WTC11 (cell line): ENCODE measurements around the gene PITX1. TPM values are rescaled to one million over a fixed set of nuclear protein-coding genes. Genes with fewer than 3 reads are reported as not detected.
A peak's percentile ranks its signal among the peaks of the same experiment; 100 is the strongest.

Experiments
- ATAC-seq: fragments of 200-7000 bp; cut with Tn5 transposase; 2 replicates; pipeline ENCODE4 v1.10.0; 2021; ENCODE audit warnings: mild to moderate bottlenecking, moderate library complexity
- CTCF ChIA-PET: fragments of 300-600 bp; sonication (Branson Sonifier 250); formaldehyde crosslinking; loops from one replicate; lab custom pipeline; 2021; ENCODE audit warnings: antibody characterized with exemption; lab: Charles Lee
- POLR2A ChIA-PET: fragments of 350-600 bp; sonication (Branson Sonifier 250); formaldehyde crosslinking; loops from one replicate; lab custom pipeline; 2021; ENCODE audit warnings: antibody characterized with exemption; lab: Charles Lee
- DNase-seq: peaks from one replicate; pipeline ENCODE4 v3.0.0; 2021; ENCODE audit warnings: low spot score
- H3K27ac Mint-ChIP-seq: 2 replicates; pipeline ENCODE4 v1.8.0; 2021; ENCODE audit warnings: mixed read lengths
- H3K27me3 Mint-ChIP-seq: 2 replicates; pipeline ENCODE4 v1.8.0; 2021; ENCODE audit warnings: low read depth, mild to moderate bottlenecking, moderate library complexity, mixed read lengths
- H3K36me3 Mint-ChIP-seq: 2 replicates; pipeline ENCODE4 v1.8.0; 2021; ENCODE audit warnings: mixed read lengths
- H3K4me1 Mint-ChIP-seq: 2 replicates; pipeline ENCODE4 v1.8.0; 2022; ENCODE audit warnings: mixed read lengths
- H3K4me3 Mint-ChIP-seq: 2 replicates; pipeline ENCODE4 v1.8.0; 2021; ENCODE audit warnings: mild to moderate bottlenecking, moderate library complexity, mixed read lengths
- H3K9me3 Mint-ChIP-seq: 2 replicates; pipeline ENCODE4 v1.8.0; 2021; ENCODE audit warnings: mixed read lengths
- ATF6 ChIP-seq: sonication (generic); formaldehyde crosslinking; IDR thresholded peaks from 2 replicates; pipeline ENCODE4 v1.8.1; 2023; ENCODE audit warnings: mild to moderate bottlenecking, missing genetic modification reagents
- CREB1 ChIP-seq: sonication (generic); formaldehyde crosslinking; IDR thresholded peaks from 2 replicates; pipeline ENCODE4 v1.8.0; 2023; ENCODE audit warnings: mild to moderate bottlenecking, missing genetic modification reagents
- CREM ChIP-seq: sonication (generic); formaldehyde crosslinking; IDR thresholded peaks from 2 replicates; pipeline ENCODE4 v1.8.1; 2022; ENCODE audit warnings: mild to moderate bottlenecking, missing genetic modification reagents, moderate library complexity
- FOXJ3 ChIP-seq: sonication (generic); formaldehyde crosslinking; IDR thresholded peaks from 2 replicates; pipeline ENCODE4 v1.9.0; 2021; ENCODE audit warnings: missing genetic modification reagents, mild to moderate bottlenecking, borderline replicate concordance
- FOXK1 ChIP-seq: sonication (generic); formaldehyde crosslinking; IDR thresholded peaks from 2 replicates; pipeline ENCODE4 v1.8.0; 2022; ENCODE audit warnings: mild to moderate bottlenecking, moderate library complexity, missing genetic modification reagents
- GRHL2 ChIP-seq: fragments of 250-450 bp; sonication (Bioruptor Pico); IDR thresholded peaks from 2 replicates; pipeline ENCODE4 v1.8.0; 2022; ENCODE audit warnings: mild to moderate bottlenecking, moderate library complexity; ENCODE audit not compliant: insufficient replicate concordance, severe bottlenecking
- GTF2I ChIP-seq: fragments of 250-450 bp; sonication (Bioruptor Pico); conservative IDR thresholded peaks from 2 replicates; pipeline ENCODE4 v1.4.0; 2021; ENCODE audit warnings: mild to moderate bottlenecking
- JAZF1 ChIP-seq: fragments of 250-450 bp; sonication (Bioruptor Pico); IDR thresholded peaks from 2 replicates; pipeline ENCODE4 v1.9.0; 2021; ENCODE audit warnings: moderate library complexity, mild to moderate bottlenecking, inconsistent platforms
- NFE2L1 ChIP-seq: sonication (generic); formaldehyde crosslinking; IDR thresholded peaks from 2 replicates; pipeline ENCODE4 v1.8.1; 2023; ENCODE audit warnings: missing genetic modification reagents
- NR2C2 ChIP-seq: sonication (generic); formaldehyde crosslinking; IDR thresholded peaks from 2 replicates; pipeline ENCODE4 v1.8.0; 2022; ENCODE audit warnings: mild to moderate bottlenecking, missing genetic modification reagents
- SMAD4 ChIP-seq: sonication (generic); formaldehyde crosslinking; IDR thresholded peaks from 2 replicates; pipeline ENCODE4 v1.8.0; 2022; ENCODE audit warnings: mild to moderate bottlenecking, missing genetic modification reagents
- TCF7 ChIP-seq: sonication (generic); formaldehyde crosslinking; IDR thresholded peaks from 2 replicates; pipeline ENCODE4 v1.8.0; 2022; ENCODE audit warnings: mild to moderate bottlenecking, low read depth, missing genetic modification reagents, moderate library complexity
- TEAD1 ChIP-seq: sonication (generic); formaldehyde crosslinking; IDR thresholded peaks from 2 replicates; pipeline ENCODE4 v1.8.0; 2022; ENCODE audit warnings: mild to moderate bottlenecking, missing genetic modification reagents
- ZBTB21 ChIP-seq: sonication (generic); formaldehyde crosslinking; IDR thresholded peaks from 2 replicates; pipeline ENCODE4 v1.8.1; 2023; ENCODE audit warnings: mild to moderate bottlenecking, missing genetic modification reagents, borderline replicate concordance
- ZNF121 ChIP-seq: sonication (generic); formaldehyde crosslinking; IDR thresholded peaks from 2 replicates; pipeline ENCODE4 v1.8.0; 2023; ENCODE audit warnings: missing genetic modification reagents
- ZNF423 ChIP-seq: fragments of 250-450 bp; sonication (Bioruptor Pico); IDR thresholded peaks from 2 replicates; pipeline ENCODE4 v2.1.2; 2022; ENCODE audit warnings: mild to moderate bottlenecking, moderate library complexity
- total RNA-seq: library from RNA; stranded (reverse); gene quantifications from 3 replicates; pipeline ENCODE4 v1.2.3, GENCODE V29; 2021
- TF ChIP-seq, protein P1 (sequence below): fragments of 250-450 bp; sonication (Bioruptor Pico); IDR thresholded peaks from 2 replicates; pipeline ENCODE4 v1.9.0; 2021; ENCODE audit warnings: mild to moderate bottlenecking, borderline replicate concordance
- TF ChIP-seq, protein P2 (sequence below): sonication (generic); formaldehyde crosslinking; IDR thresholded peaks from 2 replicates; pipeline ENCODE4 v1.8.1; 2022; ENCODE audit warnings: mild to moderate bottlenecking, missing genetic modification reagents, moderate library complexity, borderline replicate concordance
- TF ChIP-seq, protein P3 (sequence below): sonication (generic); formaldehyde crosslinking; IDR thresholded peaks from 2 replicates; pipeline ENCODE4 v1.8.0; 2023; ENCODE audit warnings: mild to moderate bottlenecking, missing genetic modification reagents
- TF ChIP-seq, protein P4 (sequence below): sonication (generic); formaldehyde crosslinking; IDR thresholded peaks from 2 replicates; pipeline ENCODE4 v1.8.1; 2023; ENCODE audit warnings: mild to moderate bottlenecking, moderate library complexity, missing genetic modification reagents
- TF ChIP-seq, protein P5 (sequence below): fragments of 250-450 bp; sonication (Bioruptor Pico); IDR thresholded peaks from 2 replicates; pipeline ENCODE4 v1.9.0; 2021; ENCODE audit warnings: mild to moderate bottlenecking

The PITX1 gene
- total RNA-seq, 1 experiment from 2014 or later = 0.13 TPM

DNA sequence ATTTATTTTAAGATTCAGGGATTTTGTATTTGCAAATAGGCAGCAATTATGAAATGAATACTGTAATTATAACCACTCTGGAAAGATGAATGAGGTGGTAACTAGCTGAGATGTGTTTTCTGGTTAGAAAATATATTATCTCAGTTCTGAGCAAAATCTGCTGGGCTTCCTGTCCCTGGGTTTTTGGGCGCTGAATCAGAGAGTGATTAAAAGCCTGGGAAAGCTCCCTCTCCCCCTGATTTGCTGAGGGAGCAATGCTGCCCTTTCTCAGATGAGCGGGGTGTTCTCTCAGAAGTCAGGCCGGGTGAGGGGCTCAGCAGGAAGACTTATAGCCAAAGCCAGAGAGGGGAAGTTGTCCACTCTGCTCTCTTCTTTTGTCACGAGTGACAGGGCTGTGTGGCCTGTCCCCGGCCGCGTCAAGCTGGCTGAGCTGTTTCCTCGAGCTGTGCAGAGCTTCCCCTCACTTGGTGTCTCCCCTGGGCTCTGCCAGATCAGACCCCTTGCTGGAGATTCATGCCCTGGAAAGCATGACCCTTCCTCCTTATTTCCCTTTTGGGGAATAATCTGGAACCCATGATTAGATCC is 39.8 kb upstream of the PITX1 start:
- no peaks in the 10 kb centered on the region for H3K9me3 Mint-ChIP-seq
- no peak overlapping the region for H3K4me3 Mint-ChIP-seq
- ATAC-seq = no peak
- H3K4me1 Mint-ChIP-seq = peaks cover 13% of the 10 kb centered on the region
- TF ChIP-seq SMAD4 (CRISPR knock-in tag) = no peak
- no peak for TF ChIP-seq ZBTB21 (CRISPR knock-in tag)
- TF ChIP-seq, protein P1, sequence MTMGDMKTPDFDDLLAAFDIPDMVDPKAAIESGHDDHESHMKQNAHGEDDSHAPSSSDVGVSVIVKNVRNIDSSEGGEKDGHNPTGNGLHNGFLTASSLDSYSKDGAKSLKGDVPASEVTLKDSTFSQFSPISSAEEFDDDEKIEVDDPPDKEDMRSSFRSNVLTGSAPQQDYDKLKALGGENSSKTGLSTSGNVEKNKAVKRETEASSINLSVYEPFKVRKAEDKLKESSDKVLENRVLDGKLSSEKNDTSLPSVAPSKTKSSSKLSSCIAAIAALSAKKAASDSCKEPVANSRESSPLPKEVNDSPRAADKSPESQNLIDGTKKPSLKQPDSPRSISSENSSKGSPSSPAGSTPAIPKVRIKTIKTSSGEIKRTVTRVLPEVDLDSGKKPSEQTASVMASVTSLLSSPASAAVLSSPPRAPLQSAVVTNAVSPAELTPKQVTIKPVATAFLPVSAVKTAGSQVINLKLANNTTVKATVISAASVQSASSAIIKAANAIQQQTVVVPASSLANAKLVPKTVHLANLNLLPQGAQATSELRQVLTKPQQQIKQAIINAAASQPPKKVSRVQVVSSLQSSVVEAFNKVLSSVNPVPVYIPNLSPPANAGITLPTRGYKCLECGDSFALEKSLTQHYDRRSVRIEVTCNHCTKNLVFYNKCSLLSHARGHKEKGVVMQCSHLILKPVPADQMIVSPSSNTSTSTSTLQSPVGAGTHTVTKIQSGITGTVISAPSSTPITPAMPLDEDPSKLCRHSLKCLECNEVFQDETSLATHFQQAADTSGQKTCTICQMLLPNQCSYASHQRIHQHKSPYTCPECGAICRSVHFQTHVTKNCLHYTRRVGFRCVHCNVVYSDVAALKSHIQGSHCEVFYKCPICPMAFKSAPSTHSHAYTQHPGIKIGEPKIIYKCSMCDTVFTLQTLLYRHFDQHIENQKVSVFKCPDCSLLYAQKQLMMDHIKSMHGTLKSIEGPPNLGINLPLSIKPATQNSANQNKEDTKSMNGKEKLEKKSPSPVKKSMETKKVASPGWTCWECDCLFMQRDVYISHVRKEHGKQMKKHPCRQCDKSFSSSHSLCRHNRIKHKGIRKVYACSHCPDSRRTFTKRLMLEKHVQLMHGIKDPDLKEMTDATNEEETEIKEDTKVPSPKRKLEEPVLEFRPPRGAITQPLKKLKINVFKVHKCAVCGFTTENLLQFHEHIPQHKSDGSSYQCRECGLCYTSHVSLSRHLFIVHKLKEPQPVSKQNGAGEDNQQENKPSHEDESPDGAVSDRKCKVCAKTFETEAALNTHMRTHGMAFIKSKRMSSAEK (CRISPR knock-in tag) = no peak
- no peak for TF ChIP-seq GTF2I
- TF ChIP-seq FOXK1 = no peak
- TF ChIP-seq, protein P2, sequence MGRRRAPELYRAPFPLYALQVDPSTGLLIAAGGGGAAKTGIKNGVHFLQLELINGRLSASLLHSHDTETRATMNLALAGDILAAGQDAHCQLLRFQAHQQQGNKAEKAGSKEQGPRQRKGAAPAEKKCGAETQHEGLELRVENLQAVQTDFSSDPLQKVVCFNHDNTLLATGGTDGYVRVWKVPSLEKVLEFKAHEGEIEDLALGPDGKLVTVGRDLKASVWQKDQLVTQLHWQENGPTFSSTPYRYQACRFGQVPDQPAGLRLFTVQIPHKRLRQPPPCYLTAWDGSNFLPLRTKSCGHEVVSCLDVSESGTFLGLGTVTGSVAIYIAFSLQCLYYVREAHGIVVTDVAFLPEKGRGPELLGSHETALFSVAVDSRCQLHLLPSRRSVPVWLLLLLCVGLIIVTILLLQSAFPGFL = no peak
- H3K27ac Mint-ChIP-seq = no peak overlapping the region
- DNase-seq = no peak
- CTCF ChIA-PET = interaction anchor here (2.1 kb wide), 1 partner anchor 101 kb away, joined by 9 read pairs; no protein-coding TSS in a partner anchor
- POLR2A ChIA-PET = no interaction called here
- H3K36me3 Mint-ChIP-seq = no peaks in the 10 kb centered on the region
- peaks cover 66% of the 10 kb centered on the region for H3K27me3 Mint-ChIP-seq

GRCh38 chr5:135072387-135073281 is 38.6 kb upstream of the PITX1 start:
- Mint-ChIP-seq H3K27ac (no peak overlapping the region), H3K4me1 (peaks cover 13% of the 10 kb centered on the region), H3K36me3 (no peaks in the 10 kb centered on the region), H3K27me3 (peaks cover 72% of the 10 kb centered on the region), H3K9me3 (no peaks in the 10 kb centered on the region), H3K4me3 (no peak overlapping the region)
- ATAC-seq (peak; percentile 91), DNase-seq (peak; percentile 56)
- ChIA-PET CTCF (interaction anchor here (0.6 to 2.1 kb wide), 10 partner anchors 11 to 394 kb away, joined by 3 to 9 read pairs (median 3); no protein-coding TSS in a partner anchor), POLR2A (no interaction called here)
- TF ChIP-seq NR2C2 (no peak), ZNF121 (CRISPR knock-in tag) (no peak), CREB1 (CRISPR knock-in tag) (no peak), GTF2I (no peak), SMAD4 (CRISPR knock-in tag) (no peak), ZNF423 (CRISPR knock-in tag) (peak; percentile 79), ATF6 (CRISPR knock-in tag) (no peak), NFE2L1 (CRISPR knock-in tag) (no peak), FOXJ3 (CRISPR knock-in tag) (no peak), CREM (CRISPR knock-in tag) (no peak), JAZF1 (no peak), GRHL2 (CRISPR knock-in tag) (no peak), TEAD1 (CRISPR knock-in tag) (0 out of 2 replicates have a peak, but pooled peaks have one; percentile 35), TCF7 (CRISPR knock-in tag) (no peak)
- TF ChIP-seq, protein P3, sequence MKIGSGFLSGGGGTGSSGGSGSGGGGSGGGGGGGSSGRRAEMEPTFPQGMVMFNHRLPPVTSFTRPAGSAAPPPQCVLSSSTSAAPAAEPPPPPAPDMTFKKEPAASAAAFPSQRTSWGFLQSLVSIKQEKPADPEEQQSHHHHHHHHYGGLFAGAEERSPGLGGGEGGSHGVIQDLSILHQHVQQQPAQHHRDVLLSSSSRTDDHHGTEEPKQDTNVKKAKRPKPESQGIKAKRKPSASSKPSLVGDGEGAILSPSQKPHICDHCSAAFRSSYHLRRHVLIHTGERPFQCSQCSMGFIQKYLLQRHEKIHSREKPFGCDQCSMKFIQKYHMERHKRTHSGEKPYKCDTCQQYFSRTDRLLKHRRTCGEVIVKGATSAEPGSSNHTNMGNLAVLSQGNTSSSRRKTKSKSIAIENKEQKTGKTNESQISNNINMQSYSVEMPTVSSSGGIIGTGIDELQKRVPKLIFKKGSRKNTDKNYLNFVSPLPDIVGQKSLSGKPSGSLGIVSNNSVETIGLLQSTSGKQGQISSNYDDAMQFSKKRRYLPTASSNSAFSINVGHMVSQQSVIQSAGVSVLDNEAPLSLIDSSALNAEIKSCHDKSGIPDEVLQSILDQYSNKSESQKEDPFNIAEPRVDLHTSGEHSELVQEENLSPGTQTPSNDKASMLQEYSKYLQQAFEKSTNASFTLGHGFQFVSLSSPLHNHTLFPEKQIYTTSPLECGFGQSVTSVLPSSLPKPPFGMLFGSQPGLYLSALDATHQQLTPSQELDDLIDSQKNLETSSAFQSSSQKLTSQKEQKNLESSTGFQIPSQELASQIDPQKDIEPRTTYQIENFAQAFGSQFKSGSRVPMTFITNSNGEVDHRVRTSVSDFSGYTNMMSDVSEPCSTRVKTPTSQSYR (CRISPR knock-in tag) = 0 out of 2 replicates have a peak, but pooled peaks have one; percentile 11
- TF ChIP-seq, protein P4, sequence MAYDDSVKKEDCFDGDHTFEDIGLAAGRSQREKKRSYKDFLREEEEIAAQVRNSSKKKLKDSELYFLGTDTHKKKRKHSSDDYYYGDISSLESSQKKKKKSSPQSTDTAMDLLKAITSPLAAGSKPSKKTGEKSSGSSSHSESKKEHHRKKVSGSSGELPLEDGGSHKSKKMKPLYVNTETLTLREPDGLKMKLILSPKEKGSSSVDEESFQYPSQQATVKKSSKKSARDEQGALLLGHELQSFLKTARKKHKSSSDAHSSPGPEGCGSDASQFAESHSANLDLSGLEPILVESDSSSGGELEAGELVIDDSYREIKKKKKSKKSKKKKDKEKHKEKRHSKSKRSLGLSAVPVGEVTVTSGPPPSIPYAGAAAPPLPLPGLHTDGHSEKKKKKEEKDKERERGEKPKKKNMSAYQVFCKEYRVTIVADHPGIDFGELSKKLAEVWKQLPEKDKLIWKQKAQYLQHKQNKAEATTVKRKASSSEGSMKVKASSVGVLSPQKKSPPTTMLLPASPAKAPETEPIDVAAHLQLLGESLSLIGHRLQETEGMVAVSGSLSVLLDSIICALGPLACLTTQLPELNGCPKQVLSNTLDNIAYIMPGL (CRISPR knock-in tag) = no peak
- TF ChIP-seq, protein P5, sequence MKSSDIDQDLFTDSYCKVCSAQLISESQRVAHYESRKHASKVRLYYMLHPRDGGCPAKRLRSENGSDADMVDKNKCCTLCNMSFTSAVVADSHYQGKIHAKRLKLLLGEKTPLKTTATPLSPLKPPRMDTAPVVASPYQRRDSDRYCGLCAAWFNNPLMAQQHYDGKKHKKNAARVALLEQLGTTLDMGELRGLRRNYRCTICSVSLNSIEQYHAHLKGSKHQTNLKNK = no peak
